ENCODE results near the gene EXOC7. TPM values are rescaled to one million over a fixed set of nuclear protein-coding genes. Genes with fewer than 3 reads are reported as not detected.

Gene EXOC7
- total RNA-seq, 1 experiment from 2014 or later, result 160 TPM

GRCh38 chr17:76123749-76124581 is 20.4 kb upstream of the EXOC7 start:
- no peak overlapping the region for H3K56ac ChIP-seq (ENCODE audit: insufficient read length, low read depth, low read length)
- Mint-ChIP-seq H3K27me3 (ENCODE audit: low read depth) (peaks cover 10% of the 10 kb centered on the region), H3K27ac (no peak overlapping the region), H3K36me3 (ENCODE audit: insufficient read depth in 1 of 3, low read depth in 3 of 3) (no peaks in the 10 kb centered on the region), H3K4me3 (no peak overlapping the region), H3K4me1 (peaks cover 39 to 40% of the 10 kb centered on the region in 2 experiments), H3K9me3 (peaks cover 0 to 2% of the 10 kb centered on the region in 2 experiments; a peak in 1 of 5 replicates)
- no peaks in the 10 kb centered on the region for H3K9me3 ChIP-seq (ENCODE audit: control insufficient read depth, low read depth, low read length)
- no peak overlapping the region for H4K91ac ChIP-seq (ENCODE audit: insufficient read length, low read depth, low read length)
- H3K23ac ChIP-seq (ENCODE audit: insufficient read length, low read depth, low read length), result no peak overlapping the region
- H3K14ac ChIP-seq (ENCODE audit: insufficient read depth, low read length), result no peak overlapping the region
- no peak overlapping the region for H3T11ph ChIP-seq (ENCODE audit: low read length)
- H2BK20ac ChIP-seq (ENCODE audit: low read depth, low read length, poor library complexity, severe bottlenecking), result no peak overlapping the region
- no peak for DNase-seq
- no CpG with 5 or more reads among the region's 9 CpGs for WGBS (ENCODE audit: extremely low coverage, insufficient read length, low lambda C conversion rate)
- no peaks in the 10 kb centered on the region for H3K79me1 ChIP-seq (ENCODE audit: insufficient read depth, low read depth, low read length, poor library complexity, severe bottlenecking)
- no peak overlapping the region for H3K9ac ChIP-seq (ENCODE audit: extremely low read depth, insufficient read length, low read length)
- no peak overlapping the region for H2BK15ac ChIP-seq (ENCODE audit: low read depth, low read length)
- no peak overlapping the region for H2AK5ac ChIP-seq (ENCODE audit: insufficient read length, low read length)
- H3K79me2 ChIP-seq (ENCODE audit: insufficient read depth, low read length), result no peaks in the 10 kb centered on the region
- no peak overlapping the region for H2BK120ac ChIP-seq (ENCODE audit: low read depth, low read length, poor library complexity, severe bottlenecking)
- no peak overlapping the region for H2BK12ac ChIP-seq (ENCODE audit: insufficient read length, low read depth, low read length)
- no peaks in the 10 kb centered on the region for H4K20me1 ChIP-seq (ENCODE audit: control insufficient read depth, insufficient read depth, insufficient read length)
- no peaks in the 10 kb centered on the region for H3K23me2 ChIP-seq (ENCODE audit: insufficient read length, low read depth, low read length, poor library complexity, severe bottlenecking)
- H3K4ac ChIP-seq (ENCODE audit: low read depth, low read length), result no peak overlapping the region
- no peak overlapping the region for H3K27ac ChIP-seq (ENCODE audit: insufficient read length, low read depth, low read length)
- no peaks in the 10 kb centered on the region; the same call in 1 of the 2 replicates for H3K4me1 ChIP-seq (ENCODE audit: insufficient read depth, low read length)
- no peak overlapping the region for H3K18ac ChIP-seq (ENCODE audit: insufficient read length, low read depth, low read length)
- no peak overlapping the region for H2AFZ ChIP-seq (ENCODE audit: low read length)
- TF ChIP-seq, protein P1, sequence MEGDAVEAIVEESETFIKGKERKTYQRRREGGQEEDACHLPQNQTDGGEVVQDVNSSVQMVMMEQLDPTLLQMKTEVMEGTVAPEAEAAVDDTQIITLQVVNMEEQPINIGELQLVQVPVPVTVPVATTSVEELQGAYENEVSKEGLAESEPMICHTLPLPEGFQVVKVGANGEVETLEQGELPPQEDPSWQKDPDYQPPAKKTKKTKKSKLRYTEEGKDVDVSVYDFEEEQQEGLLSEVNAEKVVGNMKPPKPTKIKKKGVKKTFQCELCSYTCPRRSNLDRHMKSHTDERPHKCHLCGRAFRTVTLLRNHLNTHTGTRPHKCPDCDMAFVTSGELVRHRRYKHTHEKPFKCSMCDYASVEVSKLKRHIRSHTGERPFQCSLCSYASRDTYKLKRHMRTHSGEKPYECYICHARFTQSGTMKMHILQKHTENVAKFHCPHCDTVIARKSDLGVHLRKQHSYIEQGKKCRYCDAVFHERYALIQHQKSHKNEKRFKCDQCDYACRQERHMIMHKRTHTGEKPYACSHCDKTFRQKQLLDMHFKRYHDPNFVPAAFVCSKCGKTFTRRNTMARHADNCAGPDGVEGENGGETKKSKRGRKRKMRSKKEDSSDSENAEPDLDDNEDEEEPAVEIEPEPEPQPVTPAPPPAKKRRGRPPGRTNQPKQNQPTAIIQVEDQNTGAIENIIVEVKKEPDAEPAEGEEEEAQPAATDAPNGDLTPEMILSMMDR (conservative IDR thresholded peaks at IDR 0.05), result no peak
- no peak overlapping the region for H4K5ac ChIP-seq (ENCODE audit: insufficient read length, low read depth, low read length)
- H4K8ac ChIP-seq (replicated peaks; ENCODE audit: insufficient read length, low read depth, low read length), result no peak overlapping the region
- no peak overlapping the region for H2BK5ac ChIP-seq (ENCODE audit: insufficient read length, low read length)
- H3K4me2 ChIP-seq (ENCODE audit: insufficient read depth, insufficient read length, low read length), result no peak overlapping the region
- no peaks in the 10 kb centered on the region for H3K27me3 ChIP-seq (ENCODE audit: insufficient read depth, low read length)
